OCI-LY1 (cell line): ENCODE data around the gene CD70.

Experiments used
- CTCF ChIP-seq: fragments of 200-600 bp; sonication (generic), shearing (Covaris generic); IDR thresholded peaks from 2 replicates; pipeline ENCODE4 v1.5.1; 2017; ENCODE audit warnings: mild to moderate bottlenecking, antibody characterized with exemption, low read length, moderate library complexity, mixed read lengths
- EZH2 ChIP-seq: fragments of 200-600 bp; sonication (generic), shearing (Covaris generic); IDR thresholded peaks from 2 replicates; pipeline ENCODE4 v1.8.0; 2017; ENCODE audit warnings: borderline replicate concordance, mixed run types, mild to moderate bottlenecking, antibody characterized with exemption, low read length, moderate library complexity, mixed read lengths

DNA sequence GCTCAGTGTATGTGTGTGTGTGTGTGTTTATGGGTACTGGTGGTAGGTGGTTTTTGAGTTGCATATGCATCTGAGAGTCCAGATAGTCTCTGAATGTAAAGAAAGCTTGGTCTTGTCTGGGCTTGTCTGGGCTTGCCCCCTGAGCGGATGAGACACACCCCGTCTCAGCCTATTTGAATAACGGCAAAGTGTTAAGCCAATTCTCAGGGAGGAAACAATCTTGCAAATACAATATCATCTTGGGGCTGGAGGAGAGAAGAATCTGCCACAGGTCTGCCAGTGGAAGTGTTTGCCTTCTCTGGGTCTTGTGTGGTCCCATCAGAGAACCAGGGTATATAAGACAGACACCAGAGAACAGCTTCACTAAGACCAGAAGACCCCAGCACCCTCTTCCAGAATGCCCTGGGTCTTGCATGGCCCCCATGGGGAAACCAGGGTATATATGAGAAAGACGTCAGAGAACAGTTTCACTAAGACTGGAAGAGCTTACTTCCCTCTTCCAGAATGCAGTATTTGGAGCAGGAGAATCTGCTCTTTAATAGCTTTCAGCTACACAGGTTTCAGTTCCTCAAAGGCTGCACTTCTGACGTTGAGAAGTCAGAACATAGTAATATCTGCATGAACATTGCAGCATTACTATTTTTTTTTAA lies 13.3 kb downstream of the CD70 start:
- TF ChIP-seq CTCF (no peak), EZH2 (no peak)
